GM19240 (cell line): ENCODE measurements around the gene GAGE12F.
"Not testable (repeated sequence)": the region's sequence is repeated elsewhere in the genome, so short reads cannot be mapped to it uniquely, and the experiment has no call there.

Experiments used
- DNase-seq: peaks from one replicate; pipeline ENCODE4 v3.0.0; 2011; ENCODE audit warnings: low spot score; ENCODE audit not compliant: insufficient read length

The GAGE12F gene

GRCh38 chrX:49560542-49560941, at the start of gene GAGE12F:
TSS of gene GAGE12F (plus strand) at chrX:49560842. CDS start at chrX:49561997, 1,155 bp downstream.
- not testable (repeated sequence) for DNase-seq

GRCh38 chrX:49531877-49532276, 28.8 kb upstream of the GAGE12F start, which contains the start of gene GAGE12C:
TSS of gene GAGE12C (plus strand) at chrX:49532177. CDS start at chrX:49533332, 1,155 bp downstream.
- DNase-seq, result not testable (repeated sequence)

GRCh38 chrX:49541433-49541832, 19.2 kb upstream of the GAGE12F start, which contains the start of gene GAGE12D:
TSS of gene GAGE12D (plus strand) at chrX:49541733. CDS start at chrX:49542888, 1,155 bp downstream.
- DNase-seq, result not testable (repeated sequence)

GRCh38 chrX:49550989-49551388, 9.7 kb upstream of the GAGE12F start, which contains the start of gene GAGE12E:
TSS of gene GAGE12E (plus strand) at chrX:49551289. CDS start at chrX:49552444, 1,155 bp downstream.
- not testable (repeated sequence) for DNase-seq

GRCh38 chrX:49568728-49569127, 8.1 kb downstream of the GAGE12F start:
- DNase-seq, result not testable (repeated sequence)

GRCh38 chrX:49569152-49569551, 8.5 kb downstream of the GAGE12F start:
- DNase-seq, result not testable (repeated sequence)

GRCh38 chrX:49570100-49570499, 9.5 kb downstream of the GAGE12F start, which contains the start of gene GAGE12G:
TSS of gene GAGE12G (plus strand) at chrX:49570400. CDS start at chrX:49571555, 1,155 bp downstream.
- not testable (repeated sequence) for DNase-seq

- DNase-seq, result not testable (repeated sequence)
These were observed 19.0 kb downstream of the GAGE12F start, which contains the start of gene GAGE12H for GRCh38 chrX:49579649-49580048. TSS of gene GAGE12H (plus strand) at chrX:49579949. CDS start at chrX:49581104, 1,155 bp downstream.

- DNase-seq, result not testable (repeated sequence)
These were observed 28.6 kb downstream of the GAGE12F start, which contains the start of gene GAGE2A for GRCh38 chrX:49589196-49589595. TSS of gene GAGE2A (plus strand) at chrX:49589496. CDS start at chrX:49590651, 1,155 bp downstream.

- not testable (repeated sequence) for DNase-seq
These were observed 29.3 kb downstream of the GAGE12F start for GRCh38 chrX:49589769-49590478.

GRCh38 chrX:49590488-49590887, 29.8 kb downstream of the GAGE12F start:
- not testable (repeated sequence) for DNase-seq

GRCh38 chrX:49598720-49599119, 38.1 kb downstream of the GAGE12F start, which contains the start of gene GAGE1:
TSS of gene GAGE1 (plus strand) at chrX:49599020. CDS start at chrX:49600175, 1,155 bp downstream.
- DNase-seq, result not testable (repeated sequence)

GRCh38 chrX:49610718-49611310, 50.2 kb downstream of the GAGE12F start:
- no peak for DNase-seq
